ENCODE results near the gene ATP6V0A1. TPM values are rescaled to one million over a fixed set of nuclear protein-coding genes. Genes with fewer than 3 reads are reported as not detected.

ATP6V0A1 gene
- total RNA-seq, 1 experiment from 2014 or later, result 53.4 TPM

DNA sequence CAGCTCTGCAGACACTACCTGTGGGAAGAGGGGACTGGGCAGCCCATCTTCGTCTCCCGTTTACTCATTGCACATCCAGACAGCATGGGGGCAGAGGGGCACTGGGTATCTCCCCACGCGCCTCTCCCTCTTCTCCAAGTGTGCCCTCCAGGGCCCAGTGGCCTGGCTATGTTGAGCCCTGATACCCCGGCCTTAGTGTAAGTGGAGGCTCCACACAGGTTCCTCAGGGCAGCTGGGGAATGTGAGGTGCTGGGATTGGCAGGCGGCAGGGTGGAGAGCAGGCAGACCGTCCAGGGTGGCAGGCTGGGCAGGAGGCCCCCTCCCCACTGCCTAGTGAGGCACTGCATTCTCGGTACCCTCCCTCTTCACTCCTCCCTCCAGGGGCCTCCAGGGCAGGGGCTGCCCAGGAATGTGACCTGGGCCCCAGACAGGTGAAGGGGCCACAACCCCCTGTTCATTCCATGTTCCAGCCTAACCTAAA is 64.2 kb downstream of the ATP6V0A1 start:
- peaks cover 54% of the 10 kb centered on the region for H3K4me1 ChIP-seq (ENCODE audit: control insufficient read depth, insufficient read depth, low read length)
- intact Hi-C loops (cut with micrococcal nuclease; ENCODE audit: unreplicated experiment), result loop anchor here (10.0 kb wide), 2 partner anchors 98 to 208 kb away; partner anchors contain the start of gene CAVIN1
- H3K9me3 ChIP-seq (ENCODE audit: control insufficient read depth, insufficient read depth, low read depth, low read length), result no peaks in the 10 kb centered on the region
- ChIA-PET POLR2A (no interaction called here), CTCF (no interaction called here)
- H3K27me3 ChIP-seq (ENCODE audit: control insufficient read depth, insufficient read depth, low read length), result no peaks in the 10 kb centered on the region
- no peaks in the 10 kb centered on the region for H3K36me3 ChIP-seq (ENCODE audit: control insufficient read depth, insufficient read depth, low read length)
- no peak overlapping the region for H3K4me3 ChIP-seq (ENCODE audit: low read depth in 2 of 2, low read length in 2 of 2)
- no peak for TF ChIP-seq TCF7L2 (IDR thresholded peaks at IDR 0.05; ENCODE audit: low read depth, low read length)
- TF ChIP-seq, protein P1, sequence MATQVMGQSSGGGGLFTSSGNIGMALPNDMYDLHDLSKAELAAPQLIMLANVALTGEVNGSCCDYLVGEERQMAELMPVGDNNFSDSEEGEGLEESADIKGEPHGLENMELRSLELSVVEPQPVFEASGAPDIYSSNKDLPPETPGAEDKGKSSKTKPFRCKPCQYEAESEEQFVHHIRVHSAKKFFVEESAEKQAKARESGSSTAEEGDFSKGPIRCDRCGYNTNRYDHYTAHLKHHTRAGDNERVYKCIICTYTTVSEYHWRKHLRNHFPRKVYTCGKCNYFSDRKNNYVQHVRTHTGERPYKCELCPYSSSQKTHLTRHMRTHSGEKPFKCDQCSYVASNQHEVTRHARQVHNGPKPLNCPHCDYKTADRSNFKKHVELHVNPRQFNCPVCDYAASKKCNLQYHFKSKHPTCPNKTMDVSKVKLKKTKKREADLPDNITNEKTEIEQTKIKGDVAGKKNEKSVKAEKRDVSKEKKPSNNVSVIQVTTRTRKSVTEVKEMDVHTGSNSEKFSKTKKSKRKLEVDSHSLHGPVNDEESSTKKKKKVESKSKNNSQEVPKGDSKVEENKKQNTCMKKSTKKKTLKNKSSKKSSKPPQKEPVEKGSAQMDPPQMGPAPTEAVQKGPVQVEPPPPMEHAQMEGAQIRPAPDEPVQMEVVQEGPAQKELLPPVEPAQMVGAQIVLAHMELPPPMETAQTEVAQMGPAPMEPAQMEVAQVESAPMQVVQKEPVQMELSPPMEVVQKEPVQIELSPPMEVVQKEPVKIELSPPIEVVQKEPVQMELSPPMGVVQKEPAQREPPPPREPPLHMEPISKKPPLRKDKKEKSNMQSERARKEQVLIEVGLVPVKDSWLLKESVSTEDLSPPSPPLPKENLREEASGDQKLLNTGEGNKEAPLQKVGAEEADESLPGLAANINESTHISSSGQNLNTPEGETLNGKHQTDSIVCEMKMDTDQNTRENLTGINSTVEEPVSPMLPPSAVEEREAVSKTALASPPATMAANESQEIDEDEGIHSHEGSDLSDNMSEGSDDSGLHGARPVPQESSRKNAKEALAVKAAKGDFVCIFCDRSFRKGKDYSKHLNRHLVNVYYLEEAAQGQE (IDR thresholded peaks at IDR 0.05; ENCODE audit: insufficient read depth in 1 of 2, low read depth in 2 of 2, low read length in 1 of 2), result no peak
- no peak; the same call in 1 of the 2 replicates for TF ChIP-seq POLR2AphosphoS5 (IDR thresholded peaks at IDR 0.05; ENCODE audit: low read depth, low read length)
- TF ChIP-seq, protein P2, sequence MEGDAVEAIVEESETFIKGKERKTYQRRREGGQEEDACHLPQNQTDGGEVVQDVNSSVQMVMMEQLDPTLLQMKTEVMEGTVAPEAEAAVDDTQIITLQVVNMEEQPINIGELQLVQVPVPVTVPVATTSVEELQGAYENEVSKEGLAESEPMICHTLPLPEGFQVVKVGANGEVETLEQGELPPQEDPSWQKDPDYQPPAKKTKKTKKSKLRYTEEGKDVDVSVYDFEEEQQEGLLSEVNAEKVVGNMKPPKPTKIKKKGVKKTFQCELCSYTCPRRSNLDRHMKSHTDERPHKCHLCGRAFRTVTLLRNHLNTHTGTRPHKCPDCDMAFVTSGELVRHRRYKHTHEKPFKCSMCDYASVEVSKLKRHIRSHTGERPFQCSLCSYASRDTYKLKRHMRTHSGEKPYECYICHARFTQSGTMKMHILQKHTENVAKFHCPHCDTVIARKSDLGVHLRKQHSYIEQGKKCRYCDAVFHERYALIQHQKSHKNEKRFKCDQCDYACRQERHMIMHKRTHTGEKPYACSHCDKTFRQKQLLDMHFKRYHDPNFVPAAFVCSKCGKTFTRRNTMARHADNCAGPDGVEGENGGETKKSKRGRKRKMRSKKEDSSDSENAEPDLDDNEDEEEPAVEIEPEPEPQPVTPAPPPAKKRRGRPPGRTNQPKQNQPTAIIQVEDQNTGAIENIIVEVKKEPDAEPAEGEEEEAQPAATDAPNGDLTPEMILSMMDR (IDR thresholded peaks at IDR 0.05), result no peak
- no peak for TF ChIP-seq SIN3A (IDR thresholded peaks at IDR 0.05; ENCODE audit: borderline replicate concordance, insufficient read depth, low read depth, low read length)
- in situ Hi-C loops (cut with HindIII; ENCODE audit: low pct_unique_long_range_greater_than_20kb, low sequenced_read_pairs), result no loop called here
- peak overlapping the region; percentile 97 for H3K27ac ChIP-seq (ENCODE audit: low read length)
- ATAC-seq, result no peak
- no TSS peak for BruUV-seq (replicated peaks)
- DNase-seq (ENCODE audit: low read depth, low spot score), result no peak

DNA sequence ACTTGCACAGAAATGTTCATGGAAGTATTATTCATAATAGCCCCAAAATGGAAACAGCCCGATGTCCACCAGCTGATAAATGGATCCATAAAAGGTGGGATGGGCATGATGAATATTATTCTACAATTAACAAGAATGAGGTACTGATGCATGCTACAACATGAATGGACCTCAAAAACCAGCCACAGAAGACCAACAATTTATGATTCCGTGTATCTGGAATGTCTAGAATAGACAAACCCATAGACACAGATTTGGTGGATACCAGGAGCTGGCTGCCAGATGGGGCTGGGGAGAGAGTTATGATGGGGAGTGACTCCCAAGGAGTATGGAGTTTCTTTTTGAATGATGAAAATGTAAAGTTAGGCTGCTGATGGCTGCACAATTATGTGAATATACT is 66.5 kb downstream of the ATP6V0A1 start:
- Histone ChIP-seq H3K36me3 (ENCODE audit: control insufficient read depth, insufficient read depth, low read length) (no peaks in the 10 kb centered on the region), H3K4me1 (ENCODE audit: control insufficient read depth, insufficient read depth, low read length) (peaks cover 37% of the 10 kb centered on the region), H3K27me3 (ENCODE audit: control insufficient read depth, insufficient read depth, low read length) (no peaks in the 10 kb centered on the region), H3K4me3 (ENCODE audit: low read depth in 2 of 2, low read length in 2 of 2) (no peak overlapping the region), H3K27ac (ENCODE audit: low read length) (peak overlapping the region; percentile 35; the same call in 1 of the 2 replicates), H3K9me3 (ENCODE audit: control insufficient read depth, insufficient read depth, low read depth, low read length) (no peaks in the 10 kb centered on the region)
- BruUV-seq (replicated peaks), result no TSS peak
- TF ChIP-seq SIN3A (IDR thresholded peaks at IDR 0.05; ENCODE audit: borderline replicate concordance, insufficient read depth, low read depth, low read length) (no peak), POLR2AphosphoS5 (IDR thresholded peaks at IDR 0.05; ENCODE audit: low read depth, low read length) (no peak), TCF7L2 (IDR thresholded peaks at IDR 0.05; ENCODE audit: low read depth, low read length) (no peak)
- TF ChIP-seq, protein P1 (IDR thresholded peaks at IDR 0.05; ENCODE audit: insufficient read depth in 1 of 2, low read depth in 2 of 2, low read length in 1 of 2), result no peak
- TF ChIP-seq, protein P2 (IDR thresholded peaks at IDR 0.05), result no peak
- in situ Hi-C loops (cut with HindIII; ENCODE audit: low pct_unique_long_range_greater_than_20kb, low sequenced_read_pairs), result no loop called here
- intact Hi-C loops (cut with micrococcal nuclease; ENCODE audit: unreplicated experiment), result loop anchor here (10.0 kb wide), 2 partner anchors 100 to 210 kb away; partner anchors contain the start of gene CAVIN1
- DNase-seq (ENCODE audit: low read depth, low spot score), result no peak
- CTCF ChIA-PET, result no interaction called here
- POLR2A ChIA-PET, result no interaction called here
- no peak for ATAC-seq

Data from Panc1 (cell line).